ENCODE data around the gene GRIK3. TPM values are rescaled to one million over a fixed set of nuclear protein-coding genes. Genes with fewer than 3 reads are reported as not detected.

The GRIK3 gene
- total and polyA plus RNA-seq, 2 experiments from 2014 or later: under 0.01 TPM; not detected in 1

GRCh38 chr1:36778740-36779139, 255.6 kb downstream of the GRIK3 start:
- H3K4me2 ChIP-seq: no peak overlapping the region
- H3K27me3 ChIP-seq: peaks cover 23% of the 10 kb centered on the region
- no peaks in the 10 kb centered on the region for H4K20me1 ChIP-seq (ENCODE audit: insufficient read depth, poor library complexity, severe bottlenecking)
- WGBS (ENCODE audit: low lambda C conversion rate, missing lambda C conversion rate): 60% methylated on average over 5 of the region's 5 CpGs
- H3K9me2 ChIP-seq (replicated peaks; ENCODE audit: insufficient read depth): no peaks in the 10 kb centered on the region
- no peaks in the 10 kb centered on the region for H3K79me2 ChIP-seq
- H3K4me3 ChIP-seq: no peak overlapping the region
- H3K4me1 ChIP-seq (ENCODE audit: insufficient read depth): no peaks in the 10 kb centered on the region
- DNase-seq (ENCODE audit: low spot score): no peak
- H2AFZ ChIP-seq: no peak overlapping the region
- no peaks in the 10 kb centered on the region for H3K9me3 ChIP-seq (ENCODE audit: low read depth)
- TF ChIP-seq EZH2 (IDR thresholded peaks at IDR 0.05; ENCODE audit: borderline replicate concordance) (no peak), EZH2phosphoT487 (IDR thresholded peaks at IDR 0.05; ENCODE audit: low read depth, severe bottlenecking, unreplicated experiment) (no peak), CTCF (IDR thresholded peaks at IDR 0.05; ENCODE audit: poor library complexity) (no peak)
- H3K27ac ChIP-seq: no peak overlapping the region
- H3K36me3 ChIP-seq (replicated peaks; ENCODE audit: insufficient read depth, low read depth): no peaks in the 10 kb centered on the region

GRCh38 chr1:36776948-36777831, 257.1 kb downstream of the GRIK3 start:
- H2AFZ ChIP-seq: no peak overlapping the region
- WGBS (ENCODE audit: low lambda C conversion rate, missing lambda C conversion rate): 63% methylated on average over 10 of the region's 10 CpGs
- DNase-seq (ENCODE audit: low spot score): no peak

GRCh38 chr1:36776256-36776655, 258.1 kb downstream of the GRIK3 start:
- 48% methylated on average over 3 of the region's 3 CpGs for WGBS (ENCODE audit: low lambda C conversion rate, missing lambda C conversion rate)
- Histone ChIP-seq H3K4me3 (no peak overlapping the region), H2AFZ (no peak overlapping the region), H3K36me3 (replicated peaks; ENCODE audit: insufficient read depth, low read depth) (no peaks in the 10 kb centered on the region), H3K79me2 (no peaks in the 10 kb centered on the region), H3K4me2 (no peak overlapping the region), H3K9me2 (replicated peaks; ENCODE audit: insufficient read depth) (no peaks in the 10 kb centered on the region), H3K27me3 (peaks cover 46% of the 10 kb centered on the region), H3K9me3 (ENCODE audit: low read depth) (no peaks in the 10 kb centered on the region), H3K27ac (no peak overlapping the region), H3K4me1 (ENCODE audit: insufficient read depth) (no peaks in the 10 kb centered on the region), H4K20me1 (ENCODE audit: insufficient read depth, poor library complexity, severe bottlenecking) (no peaks in the 10 kb centered on the region)
- TF ChIP-seq EZH2phosphoT487 (IDR thresholded peaks at IDR 0.05; ENCODE audit: low read depth, severe bottlenecking, unreplicated experiment): no peak
- no peak for TF ChIP-seq EZH2 (IDR thresholded peaks at IDR 0.05; ENCODE audit: borderline replicate concordance)
- no peak for TF ChIP-seq CTCF (IDR thresholded peaks at IDR 0.05; ENCODE audit: poor library complexity)
- DNase-seq (ENCODE audit: low spot score): no peak

More at GRCh38 chr1:36776948-36777831, 257.1 kb downstream of the GRIK3 start:
- H3K9me3 ChIP-seq (ENCODE audit: low read depth): no peaks in the 10 kb centered on the region
- peaks cover 37% of the 10 kb centered on the region for H3K27me3 ChIP-seq
- H3K36me3 ChIP-seq (replicated peaks; ENCODE audit: insufficient read depth, low read depth): no peaks in the 10 kb centered on the region
- H3K4me1 ChIP-seq (ENCODE audit: insufficient read depth): no peaks in the 10 kb centered on the region
- H3K4me2 ChIP-seq: no peak overlapping the region
- no peaks in the 10 kb centered on the region for H3K79me2 ChIP-seq
- H3K27ac ChIP-seq: no peak overlapping the region
- H3K4me3 ChIP-seq: no peak overlapping the region
- no peak for TF ChIP-seq EZH2 (IDR thresholded peaks at IDR 0.05; ENCODE audit: borderline replicate concordance)
- TF ChIP-seq EZH2phosphoT487 (IDR thresholded peaks at IDR 0.05; ENCODE audit: low read depth, severe bottlenecking, unreplicated experiment): no peak
- no peaks in the 10 kb centered on the region for H3K9me2 ChIP-seq (replicated peaks; ENCODE audit: insufficient read depth)
- H4K20me1 ChIP-seq (ENCODE audit: insufficient read depth, poor library complexity, severe bottlenecking): no peaks in the 10 kb centered on the region

GRCh38 chr1:36775716-36776115, 258.6 kb downstream of the GRIK3 start:
- Histone ChIP-seq H2AFZ (no peak overlapping the region), H3K27ac (no peak overlapping the region), H3K4me2 (no peak overlapping the region), H3K36me3 (replicated peaks; ENCODE audit: insufficient read depth, low read depth) (no peaks in the 10 kb centered on the region), H3K4me1 (ENCODE audit: insufficient read depth) (no peaks in the 10 kb centered on the region), H3K4me3 (no peak overlapping the region), H3K9me3 (ENCODE audit: low read depth) (no peaks in the 10 kb centered on the region), H3K9me2 (replicated peaks; ENCODE audit: insufficient read depth) (no peaks in the 10 kb centered on the region), H3K79me2 (no peaks in the 10 kb centered on the region), H4K20me1 (ENCODE audit: insufficient read depth, poor library complexity, severe bottlenecking) (no peaks in the 10 kb centered on the region), H3K27me3 (peaks cover 51% of the 10 kb centered on the region)
- WGBS (ENCODE audit: low lambda C conversion rate, missing lambda C conversion rate): 24% methylated on average over 2 of the region's 2 CpGs
- DNase-seq (ENCODE audit: low spot score): no peak
- TF ChIP-seq CTCF (IDR thresholded peaks at IDR 0.05; ENCODE audit: poor library complexity) (no peak), EZH2phosphoT487 (IDR thresholded peaks at IDR 0.05; ENCODE audit: low read depth, severe bottlenecking, unreplicated experiment) (no peak), EZH2 (IDR thresholded peaks at IDR 0.05; ENCODE audit: borderline replicate concordance) (no peak)
